Fibroblast of skin of back (primary cell): ENCODE results near the gene LILRB1. TPM values are rescaled to one million over a fixed set of nuclear protein-coding genes. Genes with fewer than 3 reads are reported as not detected.
"Not testable (repeated sequence)": the region's sequence is repeated elsewhere in the genome, so short reads cannot be mapped to it uniquely, and the experiment has no call there.

Source experiments
- DNase-seq: peaks from one replicate; pipeline ENCODE4 v3.0.0-alpha.2; 2013
- polyA plus RNA-seq, 2 experiments: library from polyadenylated mRNA; unstranded; fragments of 120-200 nt; gene quantifications; one replicate each; pipeline ENCODE4 v1.2.1, GENCODE V29; 2013; ENCODE audit not compliant: insufficient read length in 2 of 2

LILRB1 gene
- not detected for polyA plus RNA-seq (2013, experiment 1 of 2; ENCODE audit: insufficient read length)
- not detected for polyA plus RNA-seq (2013, experiment 2 of 2; ENCODE audit: insufficient read length)

GRCh38 chr19:54630262-54630661, at the start of gene LILRB1:
Gene LILRB1, plus strand, starts transcription at chr19:54630484. Its CDS starts 590 bp downstream, at chr19:54631074.
- not testable (repeated sequence) for DNase-seq

GRCh38 chr19:54586397-54586796, 43.9 kb upstream of the LILRB1 start:
- DNase-seq, result no peak

GRCh38 chr19:54587026-54587425, 43.3 kb upstream of the LILRB1 start:
- DNase-seq, result no peak

- not testable (repeated sequence) for DNase-seq
Observed at GRCh38 chr19:54593445-54593844, 36.8 kb upstream of the LILRB1 start, which contains the start of gene LILRA1. Gene LILRA1, plus strand, starts transcription at chr19:54593632. Its CDS starts 613 bp downstream, at chr19:54594245.

- not testable (repeated sequence) for DNase-seq
Observed at GRCh38 chr19:54593931-54594626, 36.2 kb upstream of the LILRB1 start.

- no peak for DNase-seq
Observed at GRCh38 chr19:54594737-54595136, 35.5 kb upstream of the LILRB1 start.

- not testable (repeated sequence) for DNase-seq
Observed at GRCh38 chr19:54595680-54596436, 34.4 kb upstream of the LILRB1 start.

- DNase-seq, result no peak
Observed at GRCh38 chr19:54600212-54600611, 30.1 kb upstream of the LILRB1 start.

GRCh38 chr19:54606230-54606629, 24.1 kb upstream of the LILRB1 start:
- no peak for DNase-seq

- DNase-seq, result no peak
Observed at GRCh38 chr19:54606891-54607784, 23.1 kb upstream of the LILRB1 start.

GRCh38 chr19:54607785-54608150, 22.5 kb upstream of the LILRB1 start:
- no peak for DNase-seq

GRCh38 chr19:54608205-54608604, 22.1 kb upstream of the LILRB1 start:
- DNase-seq, result no peak

- no peak for DNase-seq
Observed at GRCh38 chr19:54608792-54609191, 21.5 kb upstream of the LILRB1 start.

GRCh38 chr19:54609356-54609791, 20.9 kb upstream of the LILRB1 start:
- no peak for DNase-seq

GRCh38 chr19:54612428-54612827, 17.9 kb upstream of the LILRB1 start:
- no peak for DNase-seq

- DNase-seq, result no peak
Observed at GRCh38 chr19:54614726-54615125, 15.6 kb upstream of the LILRB1 start.

- no peak for DNase-seq
Observed at GRCh38 chr19:54616057-54616456, 14.2 kb upstream of the LILRB1 start.

GRCh38 chr19:54616821-54617560, 13.3 kb upstream of the LILRB1 start:
- no peak for DNase-seq

- DNase-seq, result no peak
Observed at GRCh38 chr19:54620464-54620863, 9.8 kb upstream of the LILRB1 start.

- no peak for DNase-seq
Observed at GRCh38 chr19:54622431-54622830, 7.9 kb upstream of the LILRB1 start.

- DNase-seq, result not testable (repeated sequence)
Observed at GRCh38 chr19:54624234-54624633, 6.0 kb upstream of the LILRB1 start.
